Left lung (tissue), 10 donors: ENCODE data around the gene NOM1. TPM values are rescaled to one million over a fixed set of nuclear protein-coding genes. Genes with fewer than 3 reads are reported as not detected.
"Not testable (repeated sequence)": the region's sequence is repeated elsewhere in the genome, so short reads cannot be mapped to it uniquely, and the experiment has no call there.

Experiments
- ATAC-seq: fragments of 200-7000 bp; cut with Tn5 transposase; one replicate; pipeline ENCODE4 v1.9.1; 2020; ENCODE audit warnings: moderate library complexity
- DNase-seq, 4 donors: peaks; one replicate each; pipeline ENCODE4 v3.0.0-alpha.2; 2013 to 2020
- H3K27ac ChIP-seq, 2 donors: fragments of 200-600 bp; sonication (generic) in 1 of 2; one replicate each; pipeline versions ENCODE4 v1.5.0 to v1.8.0; 2020 to 2021
- H3K27me3 ChIP-seq, 2 donors: fragments of 200-600 bp; sonication (generic) in 1 of 2; one replicate each; pipeline versions ENCODE4 v1.5.0 to v1.8.0; 2020 to 2021
- H3K36me3 ChIP-seq, 2 donors: fragments of 200-600 bp; sonication (generic) in 1 of 2; one replicate each; pipeline versions ENCODE4 v1.5.0 to v1.8.0; 2020 to 2021
- H3K4me1 ChIP-seq, 2 donors: fragments of 200-600 bp; one replicate each; pipeline ENCODE4 v1.8.0; 2021
- H3K4me3 ChIP-seq, 2 donors: fragments of 200-600 bp; sonication (generic) in 1 of 2; one replicate each; pipeline versions ENCODE4 v1.5.0 to v1.8.0; 2020 to 2021; ENCODE audit warnings: mild to moderate bottlenecking in 1 of 2
- H3K9me3 ChIP-seq, 2 donors: fragments of 200-600 bp; sonication (generic) in 1 of 2; one replicate each; pipeline versions ENCODE4 v1.5.0 to v1.8.0; 2020 to 2021
- CTCF ChIP-seq, 2 donors: fragments of 200-600 bp; sonication (generic) in 1 of 2; IDR thresholded peaks; one replicate each; pipeline versions ENCODE4 v1.5.0 to v1.8.0; 2021; ENCODE audit warnings: antibody characterized with exemption in 2 of 2
- intact Hi-C, 2 donors: fragments of 100-400 bp; cut with DNase I; formaldehyde crosslinking; loops; one replicate each; pipeline versions ENCODE4 v1.11.2 to v1.14.2; 2022
- polyA plus RNA-seq, 6 donors: library from polyadenylated mRNA; unstranded; fragments of 120-200 nt; gene quantifications; one replicate each; pipeline ENCODE4 v1.2.1, GENCODE V29; 2013; ENCODE audit not compliant: insufficient read length in 6 of 6
- total RNA-seq, 2 donors: library from RNA; stranded (reverse); fragmentation: NEBNext Ultra II Directional; extraction: Animal tissue kit (Norgen Biotek cat#: 25700); gene quantifications; one replicate each; pipeline ENCODE4 v1.2.1, GENCODE V29; 2021
- donor health status: DM: no; HTN: yes; CAD: no.
- donor health status: DM: no; HTN: no; CAD: no.

Gene NOM1
- total and polyA plus RNA-seq, 8 donors = 14.3 to 36.4 (median 29.4) TPM

GRCh38 chr7:156927571-156928405, 21.7 kb upstream of the NOM1 start:
- intact Hi-C loops = no loop called here
- H3K36me3 ChIP-seq = no peaks in the 10 kb centered on the region
- no peaks in the 10 kb centered on the region for H3K9me3 ChIP-seq
- ATAC-seq (no peak), DNase-seq (no peak)
- H3K4me1 ChIP-seq = no peaks in the 10 kb centered on the region
- peaks cover 0 to 6% of the 10 kb centered on the region in 2 donors for H3K27me3 ChIP-seq
- no peak overlapping the region for H3K4me3 ChIP-seq
- no peak overlapping the region for H3K27ac ChIP-seq
- TF ChIP-seq CTCF (IDR thresholded peaks at IDR 0.05) = no peak

- Histone ChIP-seq H3K36me3 (no peaks in the 10 kb centered on the region), H3K9me3 (no peaks in the 10 kb centered on the region), H3K4me1 (no peaks in the 10 kb centered on the region), H3K27ac (no peak overlapping the region), H3K4me3 (no peak overlapping the region), H3K27me3 (peaks cover 0 to 6% of the 10 kb centered on the region in 2 donors)
- intact Hi-C loops = no loop called here
- TF ChIP-seq CTCF (IDR thresholded peaks at IDR 0.05) = no peak
- ATAC-seq = no peak
- no peak for DNase-seq
These were observed 21.1 kb upstream of the NOM1 start for GRCh38 chr7:156928406-156928747.

- H3K4me3 ChIP-seq = no peak overlapping the region
- H3K27ac ChIP-seq = no peak overlapping the region
- no peak for ATAC-seq
- H3K4me1 ChIP-seq = no peaks in the 10 kb centered on the region
- peaks cover 0 to 6% of the 10 kb centered on the region in 2 donors for H3K27me3 ChIP-seq
- no peak for TF ChIP-seq CTCF (IDR thresholded peaks at IDR 0.05)
- H3K36me3 ChIP-seq = no peaks in the 10 kb centered on the region
- no peaks in the 10 kb centered on the region for H3K9me3 ChIP-seq
- DNase-seq = no peak
- intact Hi-C loops = no loop called here
These were observed 19.5 kb upstream of the NOM1 start for GRCh38 chr7:156929789-156930539.

- H3K4me1 ChIP-seq = no peaks in the 10 kb centered on the region
- H3K36me3 ChIP-seq = no peaks in the 10 kb centered on the region
- peaks cover 0 to 6% of the 10 kb centered on the region in 2 donors for H3K27me3 ChIP-seq
- TF ChIP-seq CTCF (IDR thresholded peaks at IDR 0.05) = no peak
- ATAC-seq (no peak), DNase-seq (no peak)
- H3K27ac ChIP-seq = no peak overlapping the region
- H3K9me3 ChIP-seq = no peaks in the 10 kb centered on the region
- no peak overlapping the region for H3K4me3 ChIP-seq
- intact Hi-C loops = no loop called here
These were observed 17.5 kb upstream of the NOM1 start for GRCh38 chr7:156932006-156932405.

GRCh38 chr7:156935250-156935649, 14.3 kb upstream of the NOM1 start:
- no peak for TF ChIP-seq CTCF (IDR thresholded peaks at IDR 0.05)
- H3K4me3 ChIP-seq = no peak overlapping the region
- intact Hi-C loops = no loop called here
- no peaks in the 10 kb centered on the region for H3K36me3 ChIP-seq
- DNase-seq (no peak), ATAC-seq (no peak)
- peaks cover 0 to 5% of the 10 kb centered on the region in 2 donors for H3K27me3 ChIP-seq
- H3K9me3 ChIP-seq = no peaks in the 10 kb centered on the region
- H3K27ac ChIP-seq = no peak overlapping the region
- no peaks in the 10 kb centered on the region for H3K4me1 ChIP-seq

GRCh38 chr7:156936766-156937165, 12.7 kb upstream of the NOM1 start:
- H3K4me3 ChIP-seq, ATAC-seq, H3K27me3 ChIP-seq, H3K27ac ChIP-seq, DNase-seq, H3K36me3 ChIP-seq, intact Hi-C loops, H3K9me3 ChIP-seq, H3K4me1 ChIP-seq: not testable (repeated sequence)
